GM21381 (cell line): ENCODE results near the gene ADH7.

Experiments
- ATAC-seq: cut with Tn5 transposase; IDR thresholded peaks from one replicate; pipeline ENCODE4 v1.9.1; 2021; ENCODE audit warnings: mild to moderate bottlenecking, moderate library complexity; ENCODE audit not compliant: unreplicated experiment

The ADH7 gene

GRCh38 chr4:99435154-99435553 lies at the start of gene ADH7:
Gene ADH7 (minus strand): TSS chr4:99435342. CDS start chr4:99435233, 109 bp downstream.
- ATAC-seq, result no peak

DNA sequence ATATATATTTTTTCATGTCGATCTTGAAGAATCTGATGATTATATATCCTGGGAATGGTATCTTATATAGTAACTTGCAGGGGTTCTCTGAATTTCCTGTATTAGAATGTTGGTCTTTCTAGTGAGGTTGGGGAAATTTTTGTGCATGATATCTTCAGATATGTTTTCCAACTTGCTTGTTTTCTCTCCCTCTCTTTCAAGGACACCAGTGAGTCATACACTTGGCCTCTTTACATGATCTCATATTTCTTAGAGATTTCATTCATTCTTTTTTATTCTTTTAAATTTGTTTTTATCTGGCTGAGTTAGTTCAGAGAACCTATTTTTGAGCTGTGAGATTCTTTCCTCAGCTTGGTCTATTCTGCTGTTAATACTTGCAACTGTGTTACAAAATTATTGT lies 48.5 kb upstream of the ADH7 start:
- ATAC-seq, result no peak

- no peak for ATAC-seq
Measured at GRCh38 chr4:99473131-99473530, 38.0 kb upstream of the ADH7 start.

- no peak for ATAC-seq
Measured at GRCh38 chr4:99471896-99472295, 36.8 kb upstream of the ADH7 start.

- ATAC-seq, result no peak
Measured at GRCh38 chr4:99471349-99471748, 36.2 kb upstream of the ADH7 start.

- no peak for ATAC-seq
Measured at GRCh38 chr4:99468889-99469288, 33.7 kb upstream of the ADH7 start.

DNA sequence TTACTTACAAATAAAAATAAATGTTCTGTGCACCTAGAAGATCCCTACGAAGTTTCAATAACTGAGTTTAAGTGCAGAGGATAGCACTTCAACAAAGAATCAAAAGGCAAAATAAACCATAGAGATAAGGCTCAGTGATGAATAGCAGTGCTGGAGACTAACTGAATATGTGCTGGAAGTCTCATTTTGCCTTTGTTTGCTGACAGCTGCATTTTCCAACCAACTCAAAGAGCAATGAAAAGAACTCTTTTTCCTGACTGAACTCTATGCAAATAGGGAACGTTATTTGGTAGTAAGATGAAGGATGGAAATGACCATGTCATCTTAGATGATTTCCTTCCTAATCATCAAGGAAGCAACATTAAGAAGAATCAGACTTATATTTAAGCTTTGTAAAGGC lies 32.7 kb upstream of the ADH7 start:
- no peak for ATAC-seq

- ATAC-seq, result no peak
Measured at GRCh38 chr4:99463566-99463965, 28.4 kb upstream of the ADH7 start.

DNA sequence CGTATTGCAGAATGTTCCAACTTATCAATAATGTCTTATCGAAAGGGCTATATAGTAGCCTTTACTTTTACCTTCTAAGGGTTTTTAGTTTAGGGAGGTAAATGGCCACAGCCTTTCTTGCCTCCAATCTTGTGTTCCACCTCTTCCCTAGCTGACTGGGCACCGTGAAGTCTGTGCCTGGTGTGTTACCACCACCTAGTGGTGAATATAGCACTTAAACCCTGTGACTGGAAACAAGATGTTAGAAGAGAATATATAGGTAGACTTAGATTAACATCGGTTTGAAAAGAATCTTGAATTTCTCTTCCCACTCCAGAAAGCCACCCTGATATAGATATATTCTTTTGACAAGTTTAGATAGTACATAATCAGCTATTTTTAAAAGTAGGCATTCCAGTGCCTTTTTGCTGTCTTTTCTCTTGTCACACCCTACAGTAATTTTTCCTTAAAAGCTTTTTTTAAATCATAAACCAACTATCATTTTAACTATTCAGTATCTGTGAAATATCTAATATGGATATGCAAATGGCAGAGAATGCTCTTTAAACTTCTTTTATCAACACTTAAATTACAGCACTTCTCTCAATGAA lies 27.8 kb upstream of the ADH7 start:
- ATAC-seq, result peak; percentile 93

GRCh38 chr4:99461623-99462401 lies 26.7 kb upstream of the ADH7 start:
- ATAC-seq, result no peak

DNA sequence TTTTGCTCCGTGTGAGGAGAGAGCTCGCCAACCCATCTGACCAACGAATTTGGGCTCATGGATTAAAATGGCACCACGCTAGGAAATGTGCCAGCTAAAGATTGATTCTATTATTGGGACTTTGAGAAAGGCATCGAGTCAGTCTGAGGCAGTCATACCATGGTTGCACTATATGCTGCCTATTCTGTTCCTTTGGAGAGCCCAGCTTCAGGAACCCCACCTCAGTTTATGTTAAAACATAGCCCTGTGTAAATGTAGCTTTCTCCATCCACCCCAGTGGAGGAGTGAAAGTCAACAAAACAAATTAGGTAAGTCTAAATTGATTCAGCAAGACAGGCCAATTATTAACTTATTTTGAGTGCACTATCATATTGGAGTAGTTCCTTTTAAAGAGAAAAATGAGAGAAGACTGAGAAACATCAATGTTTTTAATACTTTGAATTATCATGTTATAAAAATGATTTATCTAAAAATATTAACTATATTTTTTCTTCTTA lies 24.5 kb upstream of the ADH7 start:
- no peak for ATAC-seq

DNA sequence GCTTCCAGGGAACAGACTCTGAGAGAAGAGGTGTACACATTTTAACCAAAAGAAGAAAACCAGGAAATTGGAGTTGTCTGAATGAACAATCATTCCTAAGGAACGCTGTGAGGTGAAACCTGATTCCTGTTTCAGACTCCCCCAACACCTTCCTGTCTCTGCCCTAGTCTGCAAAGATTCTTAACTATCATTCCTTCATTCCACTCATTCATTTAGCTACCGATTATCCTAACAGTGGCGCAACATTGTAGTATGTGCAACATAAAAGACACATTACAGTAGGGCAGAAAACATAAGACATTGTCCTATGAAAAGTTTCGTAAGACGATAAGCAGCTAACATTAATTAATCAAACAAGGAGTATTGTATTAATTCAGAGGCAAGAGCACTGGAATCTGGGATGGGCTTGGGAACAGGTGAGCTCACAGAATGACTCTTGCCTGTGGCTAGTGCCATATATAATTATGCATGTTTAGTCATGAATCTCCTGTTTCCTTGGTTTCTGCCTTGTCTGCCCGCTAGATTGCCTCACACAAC lies 23.8 kb upstream of the ADH7 start:
- ATAC-seq, result no peak

- ATAC-seq, result no peak
Measured at GRCh38 chr4:99457676-99458075, 22.5 kb upstream of the ADH7 start.

DNA sequence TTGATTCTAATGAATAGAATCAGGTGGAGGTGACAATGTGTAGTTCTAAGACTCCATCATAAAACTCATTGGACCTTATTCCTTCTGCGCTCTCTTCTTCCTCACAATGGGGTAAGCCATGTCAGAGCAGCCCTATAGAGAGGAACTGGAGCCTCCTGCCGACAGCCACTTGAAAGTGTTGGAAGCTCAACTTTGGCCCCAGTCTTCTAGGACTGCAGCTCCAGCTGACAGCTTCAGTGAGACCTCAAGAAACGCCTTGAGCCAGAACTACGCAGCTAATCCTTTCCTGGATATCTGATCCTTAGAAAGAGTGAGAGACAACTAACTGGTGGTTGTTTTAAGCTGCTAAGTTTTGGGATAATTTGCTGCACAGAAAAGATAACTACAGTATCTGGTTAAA lies 22.1 kb upstream of the ADH7 start:
- ATAC-seq, result no peak

DNA sequence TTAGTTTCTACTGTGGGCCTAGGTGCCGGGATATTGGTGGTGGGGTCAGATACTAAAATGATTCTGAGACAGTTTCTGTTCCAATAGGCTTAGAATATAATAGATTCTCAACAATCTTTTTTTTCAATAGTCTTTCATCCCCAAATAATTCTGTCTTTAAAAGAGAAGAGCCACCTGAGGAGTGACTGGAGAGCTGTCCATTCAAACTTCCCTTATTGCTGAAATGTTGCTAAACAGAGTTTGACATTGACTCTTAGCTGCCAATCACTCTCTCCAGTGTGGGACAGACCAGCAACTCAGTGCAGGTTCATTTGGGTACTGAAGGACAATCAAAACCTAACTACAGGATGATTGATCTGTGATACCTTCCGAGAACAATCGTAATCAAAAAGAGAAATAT lies 12.4 kb upstream of the ADH7 start:
- ATAC-seq, result peak; percentile 21

- peak; percentile 93 for ATAC-seq
Measured at GRCh38 chr4:99447079-99447478, 11.9 kb upstream of the ADH7 start.

- no peak for ATAC-seq
Measured at GRCh38 chr4:99438405-99438780, 3.3 kb upstream of the ADH7 start.

DNA sequence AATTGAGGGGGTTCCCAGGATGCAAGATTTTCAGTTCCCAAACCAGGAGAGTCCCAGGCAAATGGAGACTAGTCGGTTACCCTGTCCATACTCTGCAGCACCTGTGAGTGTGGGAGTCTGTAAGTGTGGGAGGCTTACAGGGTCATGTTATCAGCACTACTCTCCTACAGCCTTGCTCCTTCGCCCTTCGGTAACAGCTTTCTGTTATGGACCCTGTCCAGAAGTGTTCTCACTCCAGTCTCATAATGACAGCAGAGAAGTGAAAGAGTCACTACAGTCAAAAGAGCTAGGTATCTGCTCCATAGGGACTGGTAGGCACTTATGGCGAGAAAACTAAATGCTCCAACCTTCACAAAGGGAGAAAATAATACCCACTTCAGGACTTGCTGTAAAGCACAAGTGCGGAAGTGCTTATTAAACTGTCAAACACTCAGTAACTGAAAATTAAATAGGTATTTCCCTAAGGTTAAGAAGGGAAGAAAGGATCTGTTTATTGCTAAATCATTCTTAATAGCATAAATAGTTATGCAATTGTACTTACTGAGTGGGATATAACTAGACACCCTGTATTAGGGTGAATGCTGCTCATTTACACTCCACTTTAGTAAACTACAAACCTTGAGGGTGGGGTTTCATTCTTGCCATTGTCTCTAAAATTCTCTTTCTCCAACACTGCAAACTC lies 2.7 kb upstream of the ADH7 start:
- no peak for ATAC-seq

- no peak for ATAC-seq
Measured at GRCh38 chr4:99436976-99437722, 2.0 kb upstream of the ADH7 start.

- ATAC-seq, result no peak
Measured at GRCh38 chr4:99436462-99436861, 1.3 kb upstream of the ADH7 start.

DNA sequence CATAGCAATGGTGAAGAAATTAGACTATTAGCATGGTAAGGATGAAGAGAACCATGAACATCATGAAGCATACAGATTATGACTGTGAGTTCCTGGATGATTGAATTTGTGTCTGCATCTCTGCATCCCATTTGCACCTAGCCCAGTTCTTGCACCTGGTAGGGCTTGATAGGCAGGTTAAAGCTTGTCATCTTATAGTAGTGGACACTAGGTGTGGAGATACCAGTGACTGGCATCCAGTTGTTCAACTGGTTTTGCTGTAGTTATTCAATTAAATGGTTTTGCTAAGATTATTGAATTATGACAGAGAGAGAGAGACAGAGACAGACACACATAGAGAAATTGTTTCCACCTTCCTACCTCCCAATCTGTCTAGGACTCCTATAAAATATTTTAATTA lies 5.0 kb downstream of the ADH7 start:
- no peak for ATAC-seq
